GM12878 (cell line): ENCODE measurements around the gene ABCF1. TPM values are rescaled to one million over a fixed set of nuclear protein-coding genes. Genes with fewer than 3 reads are reported as not detected.

Experiments
- ATAC-seq: fragments of 200-7000 bp; cut with Tn5 transposase; 3 replicates; pipeline ENCODE4 v1.9.1; 2020; ENCODE audit warnings: mild to moderate bottlenecking, moderate library complexity
- BruUV-seq: library from RNA; stranded (reverse); fragments of 400-500 nt; replicated peaks from 2 replicates; lab custom pipeline; 2021; lab: Mats Ljungman, UMichigan
- CTCF ChIA-PET: fragments of 300-600 bp; sonication (Branson Sonifier 250); formaldehyde crosslinking; extraction: SDS; loops from one replicate; lab custom pipeline; 2021; ENCODE audit warnings: inconsistent platforms; lab: Yijun Ruan, JAX
- POLR2A ChIA-PET: fragments of 350-600 bp; formaldehyde crosslinking; extraction: SDS; loops from one replicate; lab custom pipeline; 2021; ENCODE audit warnings: inconsistent platforms; lab: Charles Lee
- RAD21 ChIA-PET: fragments of 300-600 bp; sonication (Branson Sonifier 250); formaldehyde crosslinking; loops from one replicate; lab custom pipeline; 2023; ENCODE audit warnings: antibody characterized with exemption; ENCODE audit not compliant: unreplicated experiment; lab: Charles Lee
- SMC1A ChIA-PET: fragments of 300-600 bp; sonication (Branson Sonifier 250); formaldehyde crosslinking; loops from one replicate; lab custom pipeline; 2023; ENCODE audit not compliant: unreplicated experiment, uncharacterized antibody; lab: Charles Lee
- DNase-seq: peaks from one replicate; pipeline ENCODE4 v3.0.0-alpha.2; 2011; ENCODE audit warnings: low read depth, low spot score
- FAIRE-seq: peaks from 3 replicates; lab custom pipeline; 2011; peaks lifted over from hg19 to GRCh38; lab: Jason Lieb, UNC
- H2AFZ ChIP-seq: 2 replicates; pipeline ENCODE4 v1.6.0; 2011; ENCODE audit warnings: low read depth, low read length, control low read depth; ENCODE audit not compliant: control insufficient read depth
- H3K27ac ChIP-seq: 2 replicates; pipeline ENCODE4 v1.5.1; 2011; ENCODE audit warnings: control low read depth; ENCODE audit not compliant: control insufficient read depth, insufficient read depth
- H3K27me3 ChIP-seq, 2 experiments: replicated peaks in 1 of 2; 2 replicates each; pipeline versions ENCODE4 v1.6.0 to v1.6.1; 2011; ENCODE audit warnings: low read length in 1 of 2; ENCODE audit not compliant: control insufficient read depth in 2 of 2, insufficient read depth in 2 of 2
- H3K36me3 ChIP-seq, 2 experiments: 2 replicates each; pipeline ENCODE4 v1.5.1; 2011; ENCODE audit warnings: low read length in 1 of 2; ENCODE audit not compliant: control insufficient read depth in 2 of 2, insufficient read depth in 2 of 2
- H3K4me1 ChIP-seq: 2 replicates; pipeline ENCODE4 v1.6.1; 2011; ENCODE audit warnings: mild to moderate bottlenecking, low read length, moderate library complexity, mixed read lengths; ENCODE audit not compliant: control insufficient read depth, insufficient read depth
- H3K4me2 ChIP-seq: 2 replicates; pipeline ENCODE4 v1.6.0; 2011; ENCODE audit warnings: control low read depth; ENCODE audit not compliant: control insufficient read depth, insufficient read depth
- H3K4me3 ChIP-seq: fragments of 200-600 bp; sonication (generic); 2 replicates; pipeline ENCODE4 v1.5.1; 2016
- H3K79me2 ChIP-seq: 2 replicates; pipeline ENCODE4 v1.6.0; 2011; ENCODE audit warnings: low read length; ENCODE audit not compliant: control insufficient read depth, insufficient read depth
- H3K9ac ChIP-seq: 2 replicates; pipeline ENCODE4 v1.8.0; 2011; ENCODE audit warnings: low read length, control low read depth, mixed read lengths; ENCODE audit not compliant: control insufficient read depth, insufficient read depth
- H3K9me3 ChIP-seq: replicated peaks from 3 replicates; pipeline ENCODE4 v1.5.1; 2011; ENCODE audit warnings: mild to moderate bottlenecking, low read length; ENCODE audit not compliant: control insufficient read depth, insufficient read depth
- H4K20me1 ChIP-seq: 2 replicates; pipeline ENCODE4 v1.6.0; 2011; ENCODE audit not compliant: control insufficient read depth, insufficient read depth
- BCLAF1 ChIP-seq: fragments of 450-650 bp; IDR thresholded peaks from 2 replicates; pipeline ENCODE4 v1.6.1; 2017; ENCODE audit warnings: antibody characterized with exemption, mild to moderate bottlenecking, moderate library complexity
- CHD2 ChIP-seq: IDR thresholded peaks from 2 replicates; pipeline ENCODE4 v1.6.1; 2011; ENCODE audit warnings: low read depth, low read length, improper control_type of control experiment, borderline replicate concordance
- IRF3 ChIP-seq: fragments of 450-650 bp; IDR thresholded peaks from 2 replicates; pipeline ENCODE4 v1.6.1; 2014; ENCODE audit warnings: mild to moderate bottlenecking
- LARP7 ChIP-seq: fragments of 450-650 bp; IDR thresholded peaks from 2 replicates; pipeline ENCODE4 v1.6.1; 2017; ENCODE audit warnings: mild to moderate bottlenecking
- RELA ChIP-seq: fragments of 450-650 bp; IDR thresholded peaks from 2 replicates; pipeline ENCODE4 v1.8.0; 2014; ENCODE audit warnings: borderline replicate concordance; ENCODE audit not compliant: partially characterized antibody
- SMAD5 ChIP-seq: IDR thresholded peaks from 2 replicates; pipeline ENCODE4 v1.6.1; 2016; ENCODE audit warnings: antibody characterized with exemption, low read depth
- SMARCA5 ChIP-seq: fragments of 450-650 bp; IDR thresholded peaks from 2 replicates; pipeline ENCODE4 v1.6.1; 2017; ENCODE audit warnings: mild to moderate bottlenecking
- TCF12 ChIP-seq: IDR thresholded peaks from 2 replicates; pipeline ENCODE4 v1.6.1; 2011; ENCODE audit warnings: low read depth, mild to moderate bottlenecking, low read length
- ZBED1 ChIP-seq: IDR thresholded peaks from 2 replicates; pipeline ENCODE4 v1.6.1; 2016; ENCODE audit warnings: borderline replicate concordance
- ZZZ3 ChIP-seq: IDR thresholded peaks from 2 replicates; pipeline ENCODE4 v1.6.1; 2011; ENCODE audit warnings: low read depth; ENCODE audit not compliant: control insufficient read depth, insufficient read length
- WGBS: methylation state at CpG from one replicate; pipeline ENCODE4 v1.1.6; 2016; ENCODE audit warnings: low lambda C conversion rate; ENCODE audit not compliant: insufficient replicate concordance, insufficient coverage; ENCODE audit errors: missing lambda C conversion rate; 5-methylcytosine and 5-hydroxymethylcytosine counted together
- in situ Hi-C: fragments of 300-500 bp; cut with MboI; formaldehyde crosslinking; loops from 9 replicates; pipeline ENCODE4 v1.14.3; 2018; ENCODE audit warnings: mixed read lengths
- intact Hi-C: fragments of 100-400 bp; cut with micrococcal nuclease; formaldehyde crosslinking; loops from one replicate; pipeline ENCODE4 v1.14.2; 2022; ENCODE audit not compliant: unreplicated experiment
- polyA plus RNA-seq, 11 experiments: library from polyadenylated mRNA; depleted of rRNA in 4 of 11; unstranded in 6 of 11; stranded (reverse) in 5 of 11; fragments of >200 nt; fragmentation: Nextera tagmentation in 4 of 11; fragmentation: Illumina TruSeq in 1 of 11; extraction: Ambion mirVana in 4 of 11; extraction: Trizol in 1 of 11; gene quantifications; 1 replicate in 1 of 11; 2 replicates in 10 of 11; pipeline versions ENCODE4 v1.2.1 to v1.2.3, GENCODE V29; 2011 to 2016; ENCODE audit warnings: inconsistent platforms in 2 of 11, missing spikeins in 2 of 11, low read depth in 1 of 11
- total RNA-seq, 4 experiments: library from RNA; depleted of rRNA in 3 of 4; stranded (reverse); fragments of >200 nt in 3 of 4; fragmentation: Illumina TruSeq in 1 of 4; extraction: Trizol in 1 of 4; gene quantifications; 2 replicates each; pipeline versions ENCODE4 v1.2.1 to v1.2.3, GENCODE V29; 2013 to 2021
- TF ChIP-seq, protein P1 (sequence below): fragments of 450-650 bp; formaldehyde crosslinking; IDR thresholded peaks from 2 replicates; pipeline ENCODE4 v1.4.0; 2020; ENCODE audit warnings: mild to moderate bottlenecking, moderate library complexity

Gene ABCF1
- total and polyA plus RNA-seq, 10 of the 15 experiments (the other 5 are each of a cell fraction or from before 2014, with no cell fraction given), result 21.3 to 79.6 (median 55.9) TPM

DNA sequence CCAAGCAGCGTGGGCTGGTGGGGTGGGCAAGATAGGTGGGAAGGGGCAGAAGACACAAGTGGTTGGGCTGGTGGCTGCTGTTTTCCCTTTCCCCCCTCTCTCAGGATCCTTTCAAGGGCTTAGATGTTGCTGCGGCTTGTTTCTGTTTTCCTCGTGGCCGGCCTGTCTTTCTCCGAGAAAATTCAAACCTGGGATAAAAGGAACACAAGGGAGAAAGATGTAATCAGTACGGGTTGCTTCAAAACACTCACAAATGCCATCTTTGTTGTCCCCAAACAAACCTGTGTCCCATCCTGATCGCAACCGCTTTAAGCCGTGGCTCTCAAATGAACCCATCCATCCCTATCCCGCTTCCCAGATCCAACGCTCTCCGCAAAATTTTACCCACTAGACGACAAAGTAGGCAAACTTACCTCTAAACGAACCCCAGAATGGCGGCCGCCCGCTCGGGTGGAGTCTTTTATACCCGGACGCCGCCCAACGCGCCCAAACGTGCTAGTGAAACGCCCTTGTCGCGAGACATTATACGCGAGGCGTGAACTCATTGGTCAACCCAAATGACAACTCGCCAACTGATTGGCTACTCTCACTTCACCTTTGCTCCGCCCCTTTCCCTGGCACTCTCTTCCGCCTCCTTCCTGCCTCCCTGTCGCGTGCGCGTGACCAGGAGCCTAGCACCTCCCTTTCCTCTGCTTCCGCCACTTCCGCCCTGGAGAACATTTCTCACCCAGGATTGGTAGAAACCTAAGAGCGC is 45.7 kb downstream of the ABCF1 start, which contains the start of gene PPP1R10 (continued):
- peak; percentile 30; the same call in 1 of the 2 replicates for TF ChIP-seq SMARCA5
- TF ChIP-seq RELA, result peak; percentile 75
- peak; percentile 99 for TF ChIP-seq CHD2
- TF ChIP-seq TCF12, result peak; percentile 82; the same call in 1 of the 2 replicates
- no peak for TF ChIP-seq ZZZ3
- peak; percentile 95 for TF ChIP-seq ZBED1

DNA sequence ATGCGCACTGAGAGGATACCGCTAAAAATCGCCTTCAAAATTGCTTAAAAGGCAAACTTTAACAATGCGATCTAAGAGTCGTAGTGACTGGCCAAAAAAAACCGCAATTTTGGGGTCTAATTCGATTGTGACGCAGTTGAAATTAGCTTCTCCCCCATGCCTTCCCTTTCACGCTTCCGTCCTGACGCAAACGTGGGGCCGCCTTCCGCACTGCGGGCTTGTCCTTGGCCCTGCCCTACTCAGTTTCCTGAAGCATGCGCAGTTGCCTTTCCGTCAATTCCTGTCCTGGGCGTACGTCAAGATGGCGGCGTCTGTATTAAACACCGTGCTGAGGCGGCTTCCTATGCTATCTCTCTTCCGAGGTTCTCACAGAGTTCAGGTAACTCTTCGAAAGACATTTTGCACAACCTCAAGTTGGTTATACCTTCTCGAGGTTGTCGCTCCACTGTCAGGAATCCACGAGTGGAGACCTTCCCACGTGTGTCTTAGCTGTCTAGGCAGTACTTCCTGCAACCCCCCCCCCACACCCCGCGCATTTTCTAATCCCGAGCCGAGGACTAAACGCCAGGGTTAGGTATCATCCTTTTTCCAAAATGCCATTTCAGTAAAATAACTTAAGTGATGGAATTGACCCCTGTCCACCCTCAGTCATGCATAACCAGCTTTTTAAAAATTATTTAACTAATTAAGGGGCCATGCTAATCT is 46.5 kb downstream of the ABCF1 start, which contains the start of gene MRPS18B:
MRPS18B (plus strand) TSS at position 276 of the 705 bp plus-strand sequence; CDS start at position 302, 26 bp downstream.
- intact Hi-C loops (loop anchor here (1.0 to 2.0 kb wide), 3 partner anchors 55 to 100 kb away; partner anchors contain the start of genes DHX16, GNL1, MDC1 and PRR3), in situ Hi-C loops (loop anchor here (5.0 kb wide), 1 partner anchor 100 kb away; the partner anchor contains the start of gene MDC1)
- TSS peak; percentile 86 for BruUV-seq
- RAD21 ChIA-PET, result interaction anchor here (0.9 to 1.5 kb wide), 2 partner anchors 88 to 113 kb away, joined by 4 to 8 read pairs; no protein-coding TSS in a partner anchor
- CTCF ChIA-PET, result interaction anchor here (0.6 to 2.1 kb wide), 13 partner anchors 11 to 259 kb away, joined by 3 to 8 read pairs (median 5); partner anchors contain the start of genes DHX16 and PRR3
- POLR2A ChIA-PET, result interaction anchor here (0.5 to 2.0 kb wide), 21 partner anchors 9 to 555 kb away, joined by 3 to 11 read pairs (median 4); partner anchors contain the start of genes ABCF1, ATAT1, DHX16 and NRM
- ATAC-seq (peak; percentile 79), DNase-seq (peak; percentile 99), FAIRE-seq (no peak)
- H3K4me2 ChIP-seq, result peak within 1 kb of the TSS; percentile 94
- H3K36me3 ChIP-seq, result peaks cover 5 to 36% of the 10 kb centered on the region in 2 experiments; a peak in 3 of 4 replicates
- H3K27me3 ChIP-seq, result no peaks in the 10 kb centered on the region
- SMC1A ChIA-PET, result interaction anchor here (0.8 to 2.8 kb wide), 13 partner anchors 9 to 296 kb away, joined by 3 to 12 read pairs (median 4); partner anchors contain the start of genes ATAT1, C6orf136, DHX16 and VARS2
- under 1% methylated on average over 34 of the region's 34 CpGs for WGBS
- peak within 1 kb of the TSS; percentile 99 for H2AFZ ChIP-seq
- peak within 1 kb of the TSS; percentile 100 for H3K9ac ChIP-seq
- H3K79me2 ChIP-seq, result peaks cover 59% of the 10 kb centered on the region
- peak within 1 kb of the TSS; percentile 80 for H3K4me3 ChIP-seq
- 0 out of 2 replicates have a peak, but pooled peaks cover 6% of the 10 kb centered on the region for H4K20me1 ChIP-seq
- H3K9me3 ChIP-seq, result no peaks in the 10 kb centered on the region; the same call in 2 of the 3 replicates
- peaks cover 3% of the 10 kb centered on the region for H3K4me1 ChIP-seq
- peak within 1 kb of the TSS; percentile 99 for H3K27ac ChIP-seq
- TF ChIP-seq, protein P1, sequence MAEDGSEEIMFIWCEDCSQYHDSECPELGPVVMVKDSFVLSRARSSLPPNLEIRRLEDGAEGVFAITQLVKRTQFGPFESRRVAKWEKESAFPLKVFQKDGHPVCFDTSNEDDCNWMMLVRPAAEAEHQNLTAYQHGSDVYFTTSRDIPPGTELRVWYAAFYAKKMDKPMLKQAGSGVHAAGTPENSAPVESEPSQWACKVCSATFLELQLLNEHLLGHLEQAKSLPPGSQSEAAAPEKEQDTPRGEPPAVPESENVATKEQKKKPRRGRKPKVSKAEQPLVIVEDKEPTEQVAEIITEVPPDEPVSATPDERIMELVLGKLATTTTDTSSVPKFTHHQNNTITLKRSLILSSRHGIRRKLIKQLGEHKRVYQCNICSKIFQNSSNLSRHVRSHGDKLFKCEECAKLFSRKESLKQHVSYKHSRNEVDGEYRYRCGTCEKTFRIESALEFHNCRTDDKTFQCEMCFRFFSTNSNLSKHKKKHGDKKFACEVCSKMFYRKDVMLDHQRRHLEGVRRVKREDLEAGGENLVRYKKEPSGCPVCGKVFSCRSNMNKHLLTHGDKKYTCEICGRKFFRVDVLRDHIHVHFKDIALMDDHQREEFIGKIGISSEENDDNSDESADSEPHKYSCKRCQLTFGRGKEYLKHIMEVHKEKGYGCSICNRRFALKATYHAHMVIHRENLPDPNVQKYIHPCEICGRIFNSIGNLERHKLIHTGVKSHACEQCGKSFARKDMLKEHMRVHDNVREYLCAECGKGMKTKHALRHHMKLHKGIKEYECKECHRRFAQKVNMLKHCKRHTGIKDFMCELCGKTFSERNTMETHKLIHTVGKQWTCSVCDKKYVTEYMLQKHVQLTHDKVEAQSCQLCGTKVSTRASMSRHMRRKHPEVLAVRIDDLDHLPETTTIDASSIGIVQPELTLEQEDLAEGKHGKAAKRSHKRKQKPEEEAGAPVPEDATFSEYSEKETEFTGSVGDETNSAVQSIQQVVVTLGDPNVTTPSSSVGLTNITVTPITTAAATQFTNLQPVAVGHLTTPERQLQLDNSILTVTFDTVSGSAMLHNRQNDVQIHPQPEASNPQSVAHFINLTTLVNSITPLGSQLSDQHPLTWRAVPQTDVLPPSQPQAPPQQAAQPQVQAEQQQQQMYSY, result no peak
- 0 out of 2 replicates have a peak, but pooled peaks have one; percentile 58 for TF ChIP-seq LARP7
- no peak for TF ChIP-seq BCLAF1
- peak; percentile 98 for TF ChIP-seq SMAD5
- TF ChIP-seq IRF3, result no peak; the same call in 1 of the 2 replicates
- no peak for TF ChIP-seq ZZZ3
- peak; percentile 52 for TF ChIP-seq RELA
